ENCODE data around the gene PSENEN.

Gene PSENEN

GRCh38 chr19:35745328-35746086, at the start of gene PSENEN, which contains the start of gene U2AF1L4:
Gene PSENEN, plus strand, starts transcription at chr19:35745651. Its CDS starts 280 bp downstream, at chr19:35745931.
Gene U2AF1L4, minus strand, starts transcription at chr19:35745418. Its CDS starts 27 bp downstream, at chr19:35745391.
- DNase-seq: peak; percentile 99

- DNase-seq: no peak
Measured at GRCh38 chr19:35695895-35696422, 49.5 kb upstream of the PSENEN start.

DNA sequence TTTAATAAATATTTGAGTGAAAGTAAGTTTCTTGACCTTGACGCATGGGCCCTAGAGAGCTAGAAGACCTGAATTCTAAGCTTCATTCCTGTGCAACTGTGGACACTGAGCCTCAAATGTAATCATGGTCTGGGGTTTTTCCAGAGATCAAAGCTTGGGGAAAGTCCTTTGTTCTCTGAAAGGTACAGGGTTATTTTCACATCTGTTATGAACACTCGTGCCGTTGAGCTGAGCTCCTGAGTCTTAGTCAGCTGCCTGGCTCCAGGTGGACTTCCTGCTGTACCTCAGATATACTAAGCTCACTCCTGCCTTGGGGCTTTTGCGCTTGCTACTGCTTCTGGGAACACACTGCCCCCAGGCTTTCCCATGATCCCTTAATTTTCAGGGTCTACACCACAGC, 48.6 kb upstream of the PSENEN start:
- no peak for DNase-seq

DNA sequence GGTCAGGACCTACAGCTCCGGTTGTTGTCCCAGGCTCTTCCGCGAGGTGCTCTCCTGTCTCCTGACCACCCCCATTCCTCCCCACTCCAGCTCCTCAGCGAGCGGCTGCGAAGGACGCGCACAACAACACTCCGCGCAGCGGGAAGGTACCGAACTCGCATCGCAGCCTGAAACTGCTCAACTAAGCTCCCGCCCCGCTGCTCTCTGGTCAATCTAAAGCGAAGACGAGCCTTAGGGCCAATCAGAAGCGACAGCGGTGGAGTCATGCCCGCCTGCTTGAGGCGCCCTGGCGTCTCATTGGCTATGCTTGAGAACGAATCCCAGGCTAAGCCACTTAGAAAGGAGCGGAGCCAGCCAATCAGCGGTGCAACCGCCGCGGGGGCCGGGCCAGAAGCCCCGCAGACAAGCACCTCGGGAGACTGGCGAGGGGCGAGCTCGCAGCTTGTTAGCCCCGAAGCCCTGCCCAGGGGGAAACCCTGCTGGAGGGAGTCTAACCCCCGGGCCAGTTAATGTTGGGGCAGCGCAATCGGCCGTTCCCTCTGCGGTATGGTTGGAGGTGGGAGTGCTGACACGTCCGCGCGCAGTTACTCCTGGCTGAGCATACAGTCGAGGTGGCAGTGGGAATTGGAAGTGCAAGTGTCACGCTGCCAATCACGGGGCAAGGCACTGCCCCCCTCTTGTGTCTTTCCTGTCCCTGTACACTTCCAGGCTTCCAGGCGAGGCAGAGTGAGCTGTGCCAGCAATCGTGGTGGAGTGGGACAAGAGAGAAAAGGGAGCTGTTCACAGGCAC, 43.0 kb upstream of the PSENEN start:
- peak; percentile 97 for DNase-seq

- peak; percentile 14 for DNase-seq
Measured at GRCh38 chr19:35703343-35703742, 42.1 kb upstream of the PSENEN start.

DNA sequence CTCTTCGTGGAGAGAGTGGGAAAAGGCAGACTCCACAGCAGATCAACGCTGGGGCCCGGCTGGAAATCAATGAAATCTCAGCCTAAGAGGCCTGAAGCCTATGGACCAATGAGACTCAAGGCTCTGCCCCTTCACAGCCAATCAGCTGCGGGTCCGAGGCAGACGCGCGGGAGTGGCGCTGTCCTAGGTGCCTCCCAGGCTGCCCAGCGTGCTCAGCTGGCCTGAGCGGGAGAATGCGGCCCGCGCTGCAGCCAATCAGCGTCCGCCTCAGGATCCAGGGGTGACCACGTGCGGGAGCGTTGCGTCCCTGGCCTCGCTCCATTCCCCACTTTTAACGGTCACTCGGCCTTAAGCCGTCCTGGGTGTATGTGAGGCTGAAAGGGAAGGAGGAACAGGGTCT, 41.2 kb upstream of the PSENEN start, which contains the start of gene ZBTB32:
TSS of gene ZBTB32 (plus strand) at position 341 of the 400 bp plus-strand sequence. CDS start 10,069 bp downstream, outside the sequence.
- no peak for DNase-seq

DNA sequence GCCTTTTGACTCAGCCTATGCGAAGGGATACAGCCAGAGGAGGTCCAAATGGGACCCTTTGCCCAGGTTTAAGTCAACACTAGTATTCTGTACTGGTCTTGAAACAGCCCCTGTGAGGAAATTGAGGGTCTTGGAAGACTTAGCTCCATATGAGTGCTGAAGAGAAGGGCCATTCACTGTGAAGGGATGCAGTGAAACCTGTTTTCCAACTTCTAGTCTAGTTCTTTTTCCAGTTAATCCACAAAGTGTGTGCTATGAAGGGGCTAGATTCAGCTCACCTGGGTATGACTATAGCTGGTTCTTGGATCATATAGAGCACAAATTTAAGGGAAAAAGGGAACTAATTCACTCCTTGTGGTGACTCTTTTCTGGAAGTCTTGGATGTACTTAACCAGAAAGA, 37.1 kb upstream of the PSENEN start:
- DNase-seq: no peak

DNA sequence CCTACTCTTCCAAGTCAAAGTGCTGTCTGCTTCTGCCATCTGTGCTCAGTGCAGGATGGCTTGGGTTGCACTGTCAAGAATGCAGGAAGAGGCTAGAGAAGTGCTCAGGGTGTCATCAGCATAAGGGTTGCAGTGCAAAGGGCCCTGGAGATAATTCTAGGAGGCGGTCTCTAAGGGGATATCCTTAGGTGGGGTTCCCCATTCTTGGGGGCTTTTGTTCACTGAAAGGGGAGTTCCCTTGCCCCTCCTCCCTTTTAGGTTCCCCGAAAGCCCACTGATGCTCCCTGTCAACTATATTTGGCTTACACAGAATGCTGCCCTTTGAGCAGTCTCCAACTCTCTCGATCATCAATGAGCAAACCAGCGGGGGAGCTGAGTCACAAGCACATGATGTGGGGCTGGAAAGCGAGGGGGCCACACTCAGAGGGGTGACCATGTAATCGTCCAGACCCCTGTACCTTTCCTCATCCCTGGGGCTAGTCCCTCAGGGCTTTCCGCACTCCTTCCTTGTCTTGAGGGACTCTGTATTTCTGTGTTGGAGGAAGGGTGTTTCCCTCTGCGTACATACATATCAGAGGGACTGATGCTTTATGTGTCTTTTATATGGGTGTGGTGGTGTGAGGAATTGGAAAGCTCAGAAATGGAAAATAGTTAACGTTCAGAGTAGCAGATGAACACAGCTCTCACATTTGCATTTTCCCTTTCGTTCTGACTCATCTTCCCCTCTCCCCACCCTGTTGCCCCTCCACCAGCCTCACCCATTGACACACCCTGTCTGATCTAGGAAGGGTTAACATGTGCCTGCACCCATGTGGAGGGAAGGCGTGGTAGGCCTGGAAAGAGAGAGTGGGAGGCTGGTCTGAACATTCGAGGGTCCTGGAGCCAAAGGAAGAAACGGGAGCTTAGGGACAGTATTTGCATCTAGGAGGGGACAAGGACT, 34.4 kb upstream of the PSENEN start:
- no peak for DNase-seq

- DNase-seq: no peak
Measured at GRCh38 chr19:35712567-35713505, 32.6 kb upstream of the PSENEN start.

GRCh38 chr19:35713506-35713850, 32.0 kb upstream of the PSENEN start:
- DNase-seq: no peak

DNA sequence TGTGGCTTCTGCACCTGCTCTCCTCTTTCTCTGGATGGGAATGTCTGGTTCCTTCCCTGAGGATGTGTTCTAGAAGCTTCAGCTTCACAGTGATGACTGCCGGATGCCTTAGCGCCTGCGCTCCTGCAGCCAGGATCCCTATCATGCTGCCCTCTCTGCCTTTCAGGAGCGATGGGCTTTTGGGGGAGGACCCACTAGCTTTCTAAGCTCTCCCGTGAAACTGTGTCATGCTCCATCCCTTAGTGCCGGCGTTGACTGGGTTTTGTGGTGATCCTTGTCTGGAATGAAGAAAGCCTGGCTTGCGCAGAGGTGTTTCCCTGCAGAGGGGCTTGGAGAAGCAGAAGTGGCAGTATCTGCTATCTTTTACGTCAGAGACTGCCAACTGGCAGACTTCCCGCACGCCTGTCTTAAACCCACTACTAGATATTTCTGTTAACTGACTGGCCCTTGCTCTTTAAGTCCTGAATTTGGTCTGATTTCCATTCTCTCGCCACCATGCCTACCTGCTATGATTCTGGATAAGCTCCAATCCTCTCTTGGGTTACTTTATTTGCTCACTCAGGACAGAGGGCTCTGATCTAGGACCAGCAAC, 31.5 kb upstream of the PSENEN start:
- DNase-seq: no peak

GRCh38 chr19:35714601-35715354, 30.7 kb upstream of the PSENEN start:
- no peak for DNase-seq

DNA sequence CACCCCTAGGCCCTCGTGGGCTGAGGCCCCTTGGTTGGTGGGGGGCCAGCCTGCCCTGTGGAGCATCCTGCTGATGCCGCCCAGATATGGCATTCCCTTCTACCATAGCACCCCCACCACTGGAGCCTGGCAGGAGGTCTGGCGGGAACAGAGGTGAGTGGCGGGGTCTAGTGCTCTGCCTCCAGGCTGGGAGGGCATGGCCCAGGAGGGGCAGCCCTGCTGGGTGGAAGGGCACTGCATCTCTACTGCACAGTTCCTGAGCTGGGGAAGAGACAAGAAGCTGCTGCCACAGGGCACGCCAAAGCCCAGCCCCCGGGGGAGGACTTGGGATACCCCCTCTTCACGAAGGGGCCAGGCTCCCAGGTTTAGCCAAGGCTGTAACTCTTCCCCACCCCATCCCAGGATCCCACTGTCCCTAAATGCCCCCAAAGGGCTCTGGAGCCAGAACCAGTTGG, 30.1 kb upstream of the PSENEN start:
- DNase-seq: no peak

DNA sequence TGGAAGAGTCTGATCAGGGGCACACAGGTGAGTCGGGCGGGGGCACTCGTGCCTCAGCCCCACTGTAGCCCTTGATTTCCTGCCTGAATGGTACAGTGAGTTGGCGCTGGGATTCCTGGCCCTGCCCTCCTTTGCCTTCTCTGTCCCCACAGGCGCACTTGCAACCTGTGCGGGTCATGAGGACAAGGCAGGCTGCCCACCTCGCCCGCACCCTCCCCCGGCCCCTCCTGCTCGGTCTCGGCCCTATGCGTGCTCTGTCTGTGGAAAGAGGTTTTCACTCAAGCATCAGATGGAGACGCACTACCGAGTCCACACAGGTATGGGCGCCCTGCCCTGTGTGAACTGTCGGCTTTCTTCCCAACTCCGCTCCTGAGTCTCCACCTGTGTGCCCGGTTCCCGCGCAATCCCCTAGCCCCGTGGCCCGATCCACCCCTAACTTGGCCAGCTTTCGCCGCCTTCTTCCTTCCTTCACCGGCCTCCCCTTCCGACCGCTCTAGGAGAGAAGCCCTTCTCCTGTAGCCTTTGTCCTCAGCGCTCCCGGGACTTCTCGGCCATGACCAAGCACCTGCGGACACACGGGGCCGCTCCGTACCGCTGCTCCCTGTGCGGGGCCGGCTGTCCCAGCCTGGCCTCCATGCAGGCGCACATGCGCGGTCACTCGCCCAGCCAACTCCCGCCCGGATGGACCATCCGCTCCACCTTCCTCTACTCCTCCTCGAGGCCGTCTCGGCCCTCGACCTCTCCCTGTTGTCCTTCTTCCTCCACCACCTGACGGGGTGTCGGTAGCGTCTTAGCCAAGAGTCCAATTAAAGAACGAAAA, 29.3 kb upstream of the PSENEN start:
- no peak for DNase-seq

DNA sequence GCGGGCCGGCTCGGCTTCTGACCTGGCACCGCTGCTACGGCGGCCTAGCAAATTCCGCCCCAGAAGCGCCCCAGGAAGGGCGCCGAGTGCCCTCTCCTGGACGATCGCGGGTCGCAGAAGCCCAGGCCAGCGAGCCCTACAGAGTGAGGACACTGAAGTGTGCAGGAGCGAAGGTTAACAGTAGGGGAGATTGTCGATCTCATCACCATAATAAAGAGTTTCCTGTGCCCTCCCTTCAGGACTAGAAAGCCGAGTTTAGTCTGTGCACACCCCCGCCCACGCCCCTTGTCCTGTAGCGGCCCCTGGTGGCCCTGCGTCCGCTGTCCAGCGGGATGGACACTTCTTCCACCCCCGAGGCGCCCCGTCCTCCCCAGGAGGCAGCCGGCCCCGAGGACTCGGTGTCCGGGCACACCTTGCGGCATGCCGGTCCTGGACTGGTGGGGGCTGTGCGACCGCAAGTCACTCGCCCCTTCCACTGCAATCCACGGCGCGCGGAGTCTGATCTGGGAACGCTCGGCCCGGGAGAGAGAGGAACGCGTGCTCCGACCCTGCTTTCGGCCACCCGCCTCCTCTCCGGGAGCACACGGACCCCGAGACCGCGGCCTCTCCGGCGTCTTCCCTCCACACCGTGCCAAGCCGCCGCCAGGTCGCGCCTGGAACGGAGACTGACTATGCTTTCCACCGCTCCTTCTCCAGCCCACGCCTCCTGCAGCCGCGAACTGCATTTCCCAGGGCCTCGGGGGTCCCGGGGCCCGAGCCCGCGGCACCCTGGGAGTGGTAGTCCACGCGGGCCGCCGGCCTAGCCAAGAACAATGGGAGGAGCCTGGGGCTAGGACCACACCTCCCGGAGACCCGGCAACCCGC, 28.4 kb upstream of the PSENEN start:
- DNase-seq: peak; percentile 91

- no peak for DNase-seq
Measured at GRCh38 chr19:35717665-35718344, 27.6 kb upstream of the PSENEN start, which contains the start of gene KMT2B. Gene KMT2B, plus strand, starts transcription at chr19:35718003. Its CDS starts 16 bp downstream, at chr19:35718019.

GRCh38 chr19:35718345-35719041, 27.0 kb upstream of the PSENEN start:
- no peak for DNase-seq

Data from NCI-H2029 (cell line).